ENCODE results near the gene ZPBP2. TPM values are rescaled to one million over a fixed set of nuclear protein-coding genes. Genes with fewer than 3 reads are reported as not detected.

The ZPBP2 gene
- total and polyA plus RNA-seq, 2 donors (not counting 1 experiment from before 2014, with no cell fraction given), result not detected

DNA sequence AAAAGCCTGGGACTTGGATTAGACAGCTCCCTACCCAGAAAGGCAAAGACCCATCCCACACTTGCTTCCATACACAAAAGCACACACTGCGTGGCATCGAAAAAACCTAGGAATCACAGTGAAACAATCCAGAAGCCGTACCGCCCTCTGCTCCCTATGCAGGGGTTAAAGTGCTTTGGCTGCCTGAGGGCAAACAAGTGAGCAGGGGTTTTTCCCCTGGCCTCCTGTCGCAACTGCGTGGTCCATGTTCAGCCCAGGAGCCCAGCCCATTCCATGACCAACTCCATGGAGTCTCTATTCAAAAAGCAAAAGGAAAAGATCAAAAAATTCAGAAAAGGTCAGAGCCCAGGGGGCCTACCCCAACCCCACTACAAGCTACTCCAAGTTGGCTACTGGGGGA is 54.0 kb downstream of the ZPBP2 start:
- Histone ChIP-seq H3K4me3 (replicated peaks in 1 of 4; ENCODE audit: control extremely low read depth in 1 of 4, insufficient read depth in 1 of 4, low read depth in 3 of 4, low read length in 4 of 4) (no peak overlapping the region), H4K20me1 (ENCODE audit: control insufficient read depth, extremely low read depth, insufficient read depth, low read length) (no peaks in the 10 kb centered on the region), H3K9me3 (ENCODE audit: control insufficient read depth, insufficient read depth, low read depth, low read length) (no peaks in the 10 kb centered on the region), H3K27me3 (ENCODE audit: control insufficient read depth, insufficient read depth, low read length) (no peaks in the 10 kb centered on the region), H2AFZ (ENCODE audit: low read length) (no peak overlapping the region), H3K36me3 (ENCODE audit: control insufficient read depth, insufficient read depth, low read length) (peaks cover 23% of the 10 kb centered on the region), H3K79me2 (ENCODE audit: control insufficient read depth, insufficient read depth, low read length) (peaks cover 30% of the 10 kb centered on the region), H3K9ac (ENCODE audit: insufficient read depth, low read length) (no peak overlapping the region), H3K4me1 (ENCODE audit: control insufficient read depth, extremely low read depth, insufficient read depth, low read length) (peaks cover 17% of the 10 kb centered on the region), H3K27ac (ENCODE audit: insufficient read depth, low read length) (no peak overlapping the region), H3K4me2 (ENCODE audit: extremely low read depth, insufficient read depth, low read length) (no peak overlapping the region)
- TF ChIP-seq, protein P1, sequence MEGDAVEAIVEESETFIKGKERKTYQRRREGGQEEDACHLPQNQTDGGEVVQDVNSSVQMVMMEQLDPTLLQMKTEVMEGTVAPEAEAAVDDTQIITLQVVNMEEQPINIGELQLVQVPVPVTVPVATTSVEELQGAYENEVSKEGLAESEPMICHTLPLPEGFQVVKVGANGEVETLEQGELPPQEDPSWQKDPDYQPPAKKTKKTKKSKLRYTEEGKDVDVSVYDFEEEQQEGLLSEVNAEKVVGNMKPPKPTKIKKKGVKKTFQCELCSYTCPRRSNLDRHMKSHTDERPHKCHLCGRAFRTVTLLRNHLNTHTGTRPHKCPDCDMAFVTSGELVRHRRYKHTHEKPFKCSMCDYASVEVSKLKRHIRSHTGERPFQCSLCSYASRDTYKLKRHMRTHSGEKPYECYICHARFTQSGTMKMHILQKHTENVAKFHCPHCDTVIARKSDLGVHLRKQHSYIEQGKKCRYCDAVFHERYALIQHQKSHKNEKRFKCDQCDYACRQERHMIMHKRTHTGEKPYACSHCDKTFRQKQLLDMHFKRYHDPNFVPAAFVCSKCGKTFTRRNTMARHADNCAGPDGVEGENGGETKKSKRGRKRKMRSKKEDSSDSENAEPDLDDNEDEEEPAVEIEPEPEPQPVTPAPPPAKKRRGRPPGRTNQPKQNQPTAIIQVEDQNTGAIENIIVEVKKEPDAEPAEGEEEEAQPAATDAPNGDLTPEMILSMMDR (conservative IDR thresholded peaks at IDR 0.05 in 1 of 2, IDR thresholded peaks at IDR 0.05 in 1 of 2; ENCODE audit: low read depth in 1 of 2, low read length in 2 of 2), result no peak
- no peak for TF ChIP-seq EZH2 (IDR thresholded peaks at IDR 0.05; ENCODE audit: low read length, missing control alignments)
- no peak for DNase-seq (ENCODE audit: low read depth in 2 of 2)

DNA sequence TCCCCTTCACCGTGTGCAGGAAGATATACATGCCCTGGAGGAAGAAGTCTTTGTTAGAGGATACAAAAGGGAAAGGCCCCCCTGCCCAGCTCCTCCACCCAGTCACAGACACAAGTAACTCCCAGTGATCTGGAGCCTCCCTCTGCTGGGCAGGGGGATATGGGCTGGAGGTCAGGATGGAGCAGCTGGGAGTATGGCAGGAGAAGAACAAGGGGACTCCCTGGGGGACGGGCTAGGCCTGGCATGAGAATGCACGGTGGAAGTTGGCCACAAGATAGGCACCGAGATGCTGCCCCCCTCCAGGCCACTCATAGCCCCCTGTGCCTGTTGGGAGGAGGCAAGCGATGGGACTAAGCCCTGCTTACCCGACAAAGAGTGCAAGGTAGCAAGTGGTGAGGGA is 55.2 kb downstream of the ZPBP2 start:
- Histone ChIP-seq H3K79me2 (ENCODE audit: control insufficient read depth, insufficient read depth, low read length) (peaks cover 30% of the 10 kb centered on the region), H3K27ac (ENCODE audit: insufficient read depth, low read length) (no peak overlapping the region), H4K20me1 (ENCODE audit: control insufficient read depth, extremely low read depth, insufficient read depth, low read length) (no peaks in the 10 kb centered on the region), H3K9me3 (ENCODE audit: control insufficient read depth, insufficient read depth, low read depth, low read length) (no peaks in the 10 kb centered on the region), H3K36me3 (ENCODE audit: control insufficient read depth, insufficient read depth, low read length) (peaks cover 23% of the 10 kb centered on the region), H3K9ac (ENCODE audit: insufficient read depth, low read length) (no peak overlapping the region), H3K4me3 (replicated peaks in 1 of 4; ENCODE audit: control extremely low read depth in 1 of 4, insufficient read depth in 1 of 4, low read depth in 3 of 4, low read length in 4 of 4) (no peak overlapping the region), H3K4me1 (ENCODE audit: control insufficient read depth, extremely low read depth, insufficient read depth, low read length) (peaks cover 22% of the 10 kb centered on the region), H3K4me2 (ENCODE audit: extremely low read depth, insufficient read depth, low read length) (no peak overlapping the region), H3K27me3 (ENCODE audit: control insufficient read depth, insufficient read depth, low read length) (no peaks in the 10 kb centered on the region), H2AFZ (ENCODE audit: low read length) (no peak overlapping the region)
- TF ChIP-seq, protein P1 (conservative IDR thresholded peaks at IDR 0.05 in 1 of 2, IDR thresholded peaks at IDR 0.05 in 1 of 2; ENCODE audit: low read depth in 1 of 2, low read length in 2 of 2), result no peak
- no peak for TF ChIP-seq EZH2 (IDR thresholded peaks at IDR 0.05; ENCODE audit: low read length, missing control alignments)
- DNase-seq (ENCODE audit: low read depth in 2 of 2), result no peak

DNA sequence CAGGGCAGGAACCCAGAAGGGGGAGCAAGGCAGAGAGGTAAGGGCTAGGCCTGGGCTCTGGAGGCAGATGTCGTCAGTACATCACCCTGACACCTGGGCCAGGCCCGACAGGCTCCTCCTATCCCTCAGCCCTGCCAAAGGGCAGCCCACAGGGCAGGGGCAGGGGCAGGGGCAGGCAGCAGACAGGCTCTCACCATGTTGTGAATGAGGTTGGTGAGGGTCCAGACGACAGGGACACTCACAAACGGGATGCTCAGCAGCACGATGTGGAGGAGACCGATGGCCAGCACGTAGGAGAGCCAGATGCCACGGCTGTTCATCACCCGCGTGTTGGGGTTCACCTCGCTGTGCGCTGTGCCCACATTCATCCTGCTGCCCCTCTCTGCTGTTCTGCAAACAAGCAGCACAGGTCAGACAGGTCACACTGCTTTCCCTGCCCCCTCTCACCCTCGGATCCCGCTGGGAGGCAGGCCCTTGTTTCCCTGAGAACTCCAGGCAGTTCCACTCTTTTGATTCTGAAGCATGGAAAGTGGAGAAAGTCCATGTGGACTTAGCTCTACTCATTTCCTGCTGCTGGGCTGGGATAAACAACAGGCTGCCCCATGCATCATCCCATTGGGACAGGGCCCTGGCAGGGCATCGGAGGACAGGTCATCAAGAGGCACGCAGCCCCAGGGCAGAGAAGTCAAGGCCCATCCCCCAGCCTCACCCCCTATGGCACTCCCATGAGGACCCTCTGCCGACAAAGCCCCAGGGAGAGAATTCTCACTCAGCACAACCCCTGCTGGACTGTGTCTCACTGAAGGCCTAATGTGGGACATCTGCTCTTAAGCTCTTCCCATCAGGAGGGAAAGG is 56.1 kb downstream of the ZPBP2 start:
- H2AFZ ChIP-seq (ENCODE audit: low read length), result no peak overlapping the region
- peak overlapping the region; percentile 63 for H3K4me2 ChIP-seq (ENCODE audit: extremely low read depth, insufficient read depth, low read length)
- H3K27me3 ChIP-seq (ENCODE audit: control insufficient read depth, insufficient read depth, low read length), result no peaks in the 10 kb centered on the region
- H3K79me2 ChIP-seq (ENCODE audit: control insufficient read depth, insufficient read depth, low read length), result peaks cover 30% of the 10 kb centered on the region
- no peak for DNase-seq (ENCODE audit: low read depth in 2 of 2)
- H3K4me3 ChIP-seq (replicated peaks in 1 of 4; ENCODE audit: control extremely low read depth in 1 of 4, insufficient read depth in 1 of 4, low read depth in 3 of 4, low read length in 4 of 4), result no peak overlapping the region
- H3K36me3 ChIP-seq (ENCODE audit: control insufficient read depth, insufficient read depth, low read length), result peaks cover 22% of the 10 kb centered on the region
- no peak overlapping the region for H3K9ac ChIP-seq (ENCODE audit: insufficient read depth, low read length)
- TF ChIP-seq, protein P1 (conservative IDR thresholded peaks at IDR 0.05 in 1 of 2, IDR thresholded peaks at IDR 0.05 in 1 of 2; ENCODE audit: low read depth in 1 of 2, low read length in 2 of 2), result peak in 1 of 2 donors; percentile 18
- TF ChIP-seq EZH2 (IDR thresholded peaks at IDR 0.05; ENCODE audit: low read length, missing control alignments), result no peak
- H3K9me3 ChIP-seq (ENCODE audit: control insufficient read depth, insufficient read depth, low read depth, low read length), result no peaks in the 10 kb centered on the region
- H3K4me1 ChIP-seq (ENCODE audit: control insufficient read depth, extremely low read depth, insufficient read depth, low read length), result peaks cover 30% of the 10 kb centered on the region
- peak overlapping the region; percentile 36 for H3K27ac ChIP-seq (ENCODE audit: insufficient read depth, low read length)
- H4K20me1 ChIP-seq (ENCODE audit: control insufficient read depth, extremely low read depth, insufficient read depth, low read length), result no peaks in the 10 kb centered on the region

All from fibroblast of lung (primary cell).